A673 (cell line): Measurements from ENCODE around the gene KRT81. TPM values are rescaled to one million over a fixed set of nuclear protein-coding genes. Genes with fewer than 3 reads are reported as not detected.

Experiments used
- BruUV-seq: library from RNA; stranded (reverse); fragments of 400-500 nt; replicated peaks from 2 replicates; lab custom pipeline; 2021; lab: Mats Ljungman, UMichigan
- CTCF ChIA-PET: fragments of 300-600 bp; sonication (Branson Sonifier 250); formaldehyde crosslinking; loops from one replicate; lab custom pipeline; 2022; ENCODE audit warnings: antibody characterized with exemption; lab: Charles Lee
- POLR2A ChIA-PET: fragments of 300-600 bp; sonication (Branson Sonifier 250); formaldehyde crosslinking; loops from one replicate; lab custom pipeline; 2022; ENCODE audit warnings: antibody characterized with exemption; ENCODE audit not compliant: low non-redundant PET; lab: Charles Lee
- DNase-seq: peaks from one replicate; pipeline ENCODE4 v3.0.0-alpha.2; 2015; ENCODE audit warnings: low spot score
- H3K27ac ChIP-seq: fragments of 200-600 bp; sonication (generic); 2 replicates; pipeline ENCODE4 v1.5.1; 2016; ENCODE audit warnings: mixed run types, low read depth, mild to moderate bottlenecking, mixed read lengths, antibody characterized with exemption, low read length; ENCODE audit not compliant: poor library complexity, severe bottlenecking
- H3K27me3 ChIP-seq: fragments of 200-600 bp; sonication (generic); replicated peaks from 2 replicates; pipeline ENCODE4 v1.6.1; 2017; ENCODE audit warnings: mixed run types, low read depth, mild to moderate bottlenecking, mixed read lengths, antibody characterized with exemption, low read length; ENCODE audit not compliant: insufficient read depth, poor library complexity
- H3K36me3 ChIP-seq: fragments of 200-600 bp; sonication (generic); 2 replicates; pipeline ENCODE4 v1.6.1; 2016; ENCODE audit warnings: mixed run types, mild to moderate bottlenecking, mixed read lengths, antibody characterized with exemption, low read length; ENCODE audit not compliant: insufficient read depth, poor library complexity, severe bottlenecking
- H3K4me1 ChIP-seq: fragments of 200-600 bp; sonication (generic); 2 replicates; pipeline ENCODE4 v1.6.1; 2017; ENCODE audit warnings: mixed run types, mild to moderate bottlenecking, mixed read lengths, antibody characterized with exemption, low read length; ENCODE audit not compliant: insufficient read depth, poor library complexity, severe bottlenecking
- H3K4me3 ChIP-seq: fragments of 200-600 bp; sonication (generic); 2 replicates; pipeline ENCODE4 v1.5.1; 2016; ENCODE audit warnings: low read depth, mixed run types, mild to moderate bottlenecking, mixed read lengths, low read length; ENCODE audit not compliant: poor library complexity, severe bottlenecking
- H3K9me3 ChIP-seq: fragments of 200-600 bp; sonication (generic); 2 replicates; pipeline ENCODE4 v1.6.1; 2016; ENCODE audit warnings: mixed run types, low read depth, mild to moderate bottlenecking, mixed read lengths, antibody characterized with exemption, low read length; ENCODE audit not compliant: poor library complexity, severe bottlenecking
- CTCF ChIP-seq: fragments of 300-800, 200-600 bp; sonication (generic); conservative IDR thresholded peaks from 2 replicates; pipeline ENCODE4 v1.5.1; 2017; ENCODE audit warnings: low read depth, mild to moderate bottlenecking, antibody characterized with exemption, low read length, moderate library complexity, mixed read lengths
- EZH2 ChIP-seq: fragments of 200-600 bp; sonication (generic); IDR thresholded peaks from 2 replicates; pipeline ENCODE4 v1.6.1; 2017; ENCODE audit warnings: borderline replicate concordance, low read depth, mild to moderate bottlenecking, mixed read lengths, antibody characterized with exemption, low read length; ENCODE audit not compliant: poor library complexity, severe bottlenecking
- intact Hi-C: fragments of 100-400 bp; cut with micrococcal nuclease; formaldehyde crosslinking; loops from one replicate; pipeline ENCODE4 v1.10.0; 2022; ENCODE audit not compliant: unreplicated experiment
- total RNA-seq: library from RNA; stranded (reverse); gene quantifications from 2 replicates; pipeline ENCODE4 v1.2.3, GENCODE V29; 2021

Gene KRT81
- total RNA-seq, 1 experiment from 2014 or later = 0.30 TPM

DNA sequence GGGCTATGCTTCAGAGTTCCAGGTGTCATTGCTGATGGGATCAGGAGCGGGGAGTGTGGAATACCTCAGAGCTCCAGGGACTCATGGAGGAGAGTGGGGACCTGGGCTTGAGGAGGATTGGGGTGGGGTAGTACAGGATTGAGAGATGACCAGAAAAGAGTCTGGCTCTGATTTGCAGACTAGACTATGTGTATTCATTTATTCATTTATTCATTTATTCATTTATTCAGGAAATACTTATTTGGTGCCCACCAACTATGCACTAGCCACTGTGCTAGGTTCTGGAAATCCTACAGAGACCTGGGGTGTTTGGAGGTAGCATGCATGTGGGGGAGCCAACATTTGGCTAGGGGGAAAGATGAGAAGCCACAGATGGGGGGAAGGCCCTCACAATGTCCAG is 30.7 kb upstream of the KRT81 start:
- no peak for DNase-seq
- Histone ChIP-seq H3K36me3 (no peaks in the 10 kb centered on the region), H3K27me3 (no peaks in the 10 kb centered on the region), H3K27ac (no peak overlapping the region), H3K9me3 (no peaks in the 10 kb centered on the region), H3K4me3 (no peak overlapping the region), H3K4me1 (no peaks in the 10 kb centered on the region)
- intact Hi-C loops = no loop called here
- TF ChIP-seq CTCF (no peak), EZH2 (no peak)
- ChIA-PET POLR2A (no interaction called here), CTCF (no interaction called here)
- no TSS peak for BruUV-seq

- no peaks in the 10 kb centered on the region for H3K9me3 ChIP-seq
- H3K36me3 ChIP-seq = no peaks in the 10 kb centered on the region
- TF ChIP-seq CTCF = no peak
- TF ChIP-seq EZH2 = no peak
- BruUV-seq = no TSS peak
- intact Hi-C loops = no loop called here
- H3K4me1 ChIP-seq = no peaks in the 10 kb centered on the region
- CTCF ChIA-PET = no interaction called here
- H3K4me3 ChIP-seq = no peak overlapping the region
- no peak for DNase-seq
- no peaks in the 10 kb centered on the region for H3K27me3 ChIP-seq
- POLR2A ChIA-PET = no interaction called here
- no peak overlapping the region for H3K27ac ChIP-seq
Measured at GRCh38 chr12:52321418-52321817, 30.1 kb upstream of the KRT81 start.

DNA sequence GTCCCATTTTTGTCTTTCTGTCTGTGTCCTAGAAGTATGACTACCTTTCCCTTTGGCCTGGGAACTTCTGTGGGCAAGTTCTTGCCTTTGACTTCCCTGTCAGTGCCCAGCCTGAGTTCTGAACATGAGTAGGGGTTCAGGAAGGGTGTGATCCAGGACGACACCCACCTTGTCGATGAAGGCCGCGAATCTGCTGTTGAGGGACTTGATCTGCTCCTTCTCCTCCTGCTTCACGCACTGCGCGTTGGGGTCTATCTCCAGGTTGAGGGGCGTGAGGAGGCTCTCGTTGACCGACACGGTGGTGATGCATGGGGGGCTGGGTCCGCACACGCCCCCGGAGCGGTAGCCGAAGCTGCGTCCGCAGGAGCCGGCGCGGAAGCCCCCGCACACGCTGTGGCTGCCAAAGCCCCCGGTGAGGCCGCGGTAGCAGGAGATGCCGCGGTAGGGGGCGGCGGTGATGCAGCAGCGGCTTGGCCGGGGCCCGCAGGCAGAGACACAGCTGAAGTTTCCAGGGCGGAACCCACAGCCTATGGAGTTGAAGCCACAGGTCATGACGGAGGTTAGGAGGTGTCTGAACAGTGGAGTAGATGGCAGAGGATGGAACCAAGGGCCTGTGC is 29.6 kb upstream of the KRT81 start, which contains the start of gene KRT83:
Gene KRT83 (minus strand): TSS at position 615 of the 617 bp plus-strand sequence. CDS start 63 bp downstream, at position 552.
- CTCF ChIA-PET = no interaction called here

More for the DNA sequence above, 29.6 kb upstream of the KRT81 start, which contains the start of gene KRT83:
- Histone ChIP-seq H3K4me1 (no peaks in the 10 kb centered on the region), H3K4me3 (no peak within 1 kb of the TSS), H3K27ac (no peak within 1 kb of the TSS), H3K9me3 (no peaks in the 10 kb centered on the region), H3K36me3 (no peaks in the 10 kb centered on the region), H3K27me3 (no peaks in the 10 kb centered on the region)
- DNase-seq = no peak
- POLR2A ChIA-PET = no interaction called here
- intact Hi-C loops = no loop called here
- BruUV-seq = no TSS peak
- TF ChIP-seq CTCF (no peak), EZH2 (no peak)
